ENCODE data around the gene CPB2. TPM values are rescaled to one million over a fixed set of nuclear protein-coding genes. Genes with fewer than 3 reads are reported as not detected.

CPB2 gene
- total RNA-seq, 1 experiment from 2014 or later = 0.15 TPM

DNA sequence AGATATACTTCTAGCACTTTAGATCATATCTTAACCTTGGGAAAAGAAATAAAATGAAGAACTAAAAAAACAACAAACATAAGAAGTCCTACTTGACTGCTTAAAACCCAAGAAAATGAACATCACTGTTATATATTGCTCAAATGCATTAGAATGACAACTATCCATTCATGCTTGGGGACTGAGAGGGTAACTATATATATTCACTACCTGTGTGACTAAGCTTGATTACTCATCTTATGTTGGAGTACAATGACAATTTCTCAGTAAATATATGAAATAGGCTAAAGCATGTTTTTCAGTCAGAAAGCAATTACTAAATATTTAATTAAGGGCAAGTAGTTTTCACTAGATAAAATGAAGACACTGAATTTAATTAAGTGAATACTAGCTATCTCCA lies 92.4 kb downstream of the CPB2 start:
- ATAC-seq (no peak), DNase-seq (ENCODE audit: low read depth, low spot score) (no peak)
- H3K9me3 ChIP-seq (ENCODE audit: control insufficient read depth in 1 of 2, insufficient read depth in 1 of 2, low read depth in 1 of 2, low read length in 2 of 2) = no peaks in the 10 kb centered on the region
- H3K9me2 ChIP-seq (ENCODE audit: insufficient read depth) = no peaks in the 10 kb centered on the region
- no peak overlapping the region for H3K9ac ChIP-seq (ENCODE audit: low read length)
- H2AFZ ChIP-seq (ENCODE audit: low read depth, low read length, poor library complexity, severe bottlenecking) = no peak overlapping the region
- ChIA-PET CTCF (interaction anchor here (1.4 to 3.4 kb wide), 2 partner anchors 114 to 205 kb away, joined by 3 to 21 read pairs; no protein-coding TSS in a partner anchor), POLR2A (no interaction called here), RAD21 (ENCODE audit: low non-redundant PET in 1 of 2, low total read pairs in 2 of 2, uncharacterized antibody in 2 of 2, unreplicated experiment in 2 of 2) (no interaction called here)
- no peak overlapping the region for H3K4me2 ChIP-seq (ENCODE audit: low read length)
- no peaks in the 10 kb centered on the region for H3K4me1 ChIP-seq (ENCODE audit: control insufficient read depth in 1 of 2, insufficient read depth in 2 of 2, low read length in 2 of 2)
- intact Hi-C loops (cut with micrococcal nuclease) = no loop called here
- H3K4me3 ChIP-seq (replicated peaks in 1 of 2; ENCODE audit: low read depth in 1 of 2, low read length in 2 of 2) = no peak overlapping the region
- no peak overlapping the region for H3K27ac ChIP-seq (ENCODE audit: low read depth, low read length)
- no peaks in the 10 kb centered on the region for H4K20me1 ChIP-seq (ENCODE audit: insufficient read depth)
- BruUV-seq (replicated peaks) = no TSS peak
- peaks cover 14 to 20% of the 10 kb centered on the region in 2 experiments; a peak in 3 of 4 replicates for H3K36me3 ChIP-seq (ENCODE audit: control insufficient read depth in 1 of 2, insufficient read depth in 2 of 2, low read length in 2 of 2)
- TF ChIP-seq FOSL1 (IDR thresholded peaks at IDR 0.05; ENCODE audit: low read depth) (no peak), EZH2 (IDR thresholded peaks at IDR 0.05) (no peak), SIN3A (IDR thresholded peaks at IDR 0.05; ENCODE audit: low read depth) (no peak), ZFX (IDR thresholded peaks at IDR 0.05) (no peak), POLR2A (IDR thresholded peaks at IDR 0.05; ENCODE audit: borderline replicate concordance, extremely low read depth, insufficient read depth, insufficient read length) (no peak), ZNF274 (IDR thresholded peaks at IDR 0.05; ENCODE audit: low read depth, low read length) (no peak), SRF (IDR thresholded peaks at IDR 0.05; ENCODE audit: low read depth) (no peak), SP1 (IDR thresholded peaks at IDR 0.05; ENCODE audit: low read depth) (no peak), YY1 (IDR thresholded peaks at IDR 0.05; ENCODE audit: extremely low read depth, insufficient replicate concordance, low read depth, low read length) (no peak), ELF1 (IDR thresholded peaks at IDR 0.05; ENCODE audit: borderline replicate concordance, low read depth) (no peak)
- TF ChIP-seq, protein P1, sequence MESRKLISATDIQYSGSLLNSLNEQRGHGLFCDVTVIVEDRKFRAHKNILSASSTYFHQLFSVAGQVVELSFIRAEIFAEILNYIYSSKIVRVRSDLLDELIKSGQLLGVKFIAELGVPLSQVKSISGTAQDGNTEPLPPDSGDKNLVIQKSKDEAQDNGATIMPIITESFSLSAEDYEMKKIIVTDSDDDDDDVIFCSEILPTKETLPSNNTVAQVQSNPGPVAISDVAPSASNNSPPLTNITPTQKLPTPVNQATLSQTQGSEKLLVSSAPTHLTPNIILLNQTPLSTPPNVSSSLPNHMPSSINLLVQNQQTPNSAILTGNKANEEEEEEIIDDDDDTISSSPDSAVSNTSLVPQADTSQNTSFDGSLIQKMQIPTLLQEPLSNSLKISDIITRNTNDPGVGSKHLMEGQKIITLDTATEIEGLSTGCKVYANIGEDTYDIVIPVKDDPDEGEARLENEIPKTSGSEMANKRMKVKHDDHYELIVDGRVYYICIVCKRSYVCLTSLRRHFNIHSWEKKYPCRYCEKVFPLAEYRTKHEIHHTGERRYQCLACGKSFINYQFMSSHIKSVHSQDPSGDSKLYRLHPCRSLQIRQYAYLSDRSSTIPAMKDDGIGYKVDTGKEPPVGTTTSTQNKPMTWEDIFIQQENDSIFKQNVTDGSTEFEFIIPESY (IDR thresholded peaks at IDR 0.05; ENCODE audit: extremely low read depth, insufficient replicate concordance, low read length) = no peak
- TF ChIP-seq, protein P2, sequence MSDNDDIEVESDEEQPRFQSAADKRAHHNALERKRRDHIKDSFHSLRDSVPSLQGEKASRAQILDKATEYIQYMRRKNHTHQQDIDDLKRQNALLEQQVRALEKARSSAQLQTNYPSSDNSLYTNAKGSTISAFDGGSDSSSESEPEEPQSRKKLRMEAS (IDR thresholded peaks at IDR 0.05) = no peak
- H3K27me3 ChIP-seq (ENCODE audit: insufficient read depth, low read length) = no peaks in the 10 kb centered on the region
- peaks cover 8% of the 10 kb centered on the region; the same call in 1 of the 2 replicates for H3K79me2 ChIP-seq (ENCODE audit: insufficient read depth, low read length)

Measured in HCT116 (cell line).